Left lung (tissue), 10 donors: ENCODE measurements around the gene SLC15A4. TPM values are rescaled to one million over a fixed set of nuclear protein-coding genes. Genes with fewer than 3 reads are reported as not detected.

Experiments
- ATAC-seq: fragments of 200-7000 bp; cut with Tn5 transposase; one replicate; pipeline ENCODE4 v1.9.1; 2020; ENCODE audit warnings: moderate library complexity
- DNase-seq, 4 donors: peaks; one replicate each; pipeline ENCODE4 v3.0.0-alpha.2; 2013 to 2020
- H3K27ac ChIP-seq, 2 donors: fragments of 200-600 bp; sonication (generic) in 1 of 2; one replicate each; pipeline versions ENCODE4 v1.5.0 to v1.8.0; 2020 to 2021
- H3K27me3 ChIP-seq, 2 donors: fragments of 200-600 bp; sonication (generic) in 1 of 2; one replicate each; pipeline versions ENCODE4 v1.5.0 to v1.8.0; 2020 to 2021
- H3K36me3 ChIP-seq, 2 donors: fragments of 200-600 bp; sonication (generic) in 1 of 2; one replicate each; pipeline versions ENCODE4 v1.5.0 to v1.8.0; 2020 to 2021
- H3K4me1 ChIP-seq, 2 donors: fragments of 200-600 bp; one replicate each; pipeline ENCODE4 v1.8.0; 2021
- H3K4me3 ChIP-seq, 2 donors: fragments of 200-600 bp; sonication (generic) in 1 of 2; one replicate each; pipeline versions ENCODE4 v1.5.0 to v1.8.0; 2020 to 2021; ENCODE audit warnings: mild to moderate bottlenecking in 1 of 2
- H3K9me3 ChIP-seq, 2 donors: fragments of 200-600 bp; sonication (generic) in 1 of 2; one replicate each; pipeline versions ENCODE4 v1.5.0 to v1.8.0; 2020 to 2021
- intact Hi-C, 2 donors: fragments of 100-400 bp; cut with DNase I; formaldehyde crosslinking; loops; one replicate each; pipeline versions ENCODE4 v1.11.2 to v1.14.2; 2022
- polyA plus RNA-seq, 6 donors: library from polyadenylated mRNA; unstranded; fragments of 120-200 nt; gene quantifications; one replicate each; pipeline ENCODE4 v1.2.1, GENCODE V29; 2013; ENCODE audit not compliant: insufficient read length in 6 of 6
- total RNA-seq, 2 donors: library from RNA; stranded (reverse); fragmentation: NEBNext Ultra II Directional; extraction: Animal tissue kit (Norgen Biotek cat#: 25700); gene quantifications; one replicate each; pipeline ENCODE4 v1.2.1, GENCODE V29; 2021
- TF ChIP-seq, protein P1 (sequence below), 2 donors: fragments of 200-600 bp; sonication (generic) in 1 of 2; IDR thresholded peaks; one replicate each; pipeline versions ENCODE4 v1.5.0 to v1.8.0; 2021; ENCODE audit warnings: antibody characterized with exemption in 2 of 2
- donor health status: DM: no; HTN: yes; CAD: no.
- donor health status: DM: no; HTN: no; CAD: no.

Gene SLC15A4
- total and polyA plus RNA-seq, 8 donors = 26.5 to 38.2 (median 29.3) TPM

DNA sequence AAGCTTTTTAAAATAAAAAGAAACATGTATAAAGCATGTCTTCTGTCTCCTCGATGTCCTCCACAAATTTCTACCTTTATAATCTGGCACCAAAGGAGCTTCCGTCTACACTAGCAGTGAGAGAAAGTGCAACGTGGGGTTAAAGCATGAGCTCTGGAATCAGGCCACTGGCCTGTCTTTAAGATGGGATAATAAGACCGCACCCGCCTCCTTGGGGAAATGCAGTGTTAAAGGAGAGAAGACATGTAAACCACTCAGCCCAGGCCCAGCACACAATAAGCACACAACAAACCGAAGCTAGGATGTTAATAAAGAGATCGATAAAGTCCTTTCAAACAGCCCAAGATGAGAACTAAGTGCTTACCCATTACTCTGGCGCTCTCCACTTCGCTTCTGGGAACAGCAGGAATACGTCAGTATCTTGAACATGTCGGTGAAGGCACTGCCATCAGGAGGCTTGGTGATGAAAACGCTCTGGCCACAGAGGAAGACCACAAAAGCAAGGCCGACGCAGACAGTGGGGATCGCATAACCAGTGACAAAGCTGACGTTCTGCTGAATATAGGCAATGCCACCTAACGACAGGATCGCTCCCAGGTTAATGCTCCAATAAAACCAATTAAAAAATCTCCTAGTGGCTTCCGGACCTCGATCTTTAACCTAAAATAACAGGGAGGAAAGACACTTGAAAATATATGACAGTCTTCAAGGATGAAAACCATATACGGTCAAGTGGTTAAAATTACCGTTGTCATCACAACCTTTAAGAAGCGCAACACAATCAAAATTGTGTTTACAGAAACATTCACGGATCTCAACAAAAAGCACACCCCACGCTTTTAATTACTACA, 9.1 kb downstream of the SLC15A4 start:
- Histone ChIP-seq H3K27me3 (no peaks in the 10 kb centered on the region), H3K27ac (no peak overlapping the region), H3K9me3 (no peaks in the 10 kb centered on the region), H3K4me3 (no peak overlapping the region), H3K4me1 (peaks cover 8 to 57% of the 10 kb centered on the region in 2 donors), H3K36me3 (peaks cover 0 to 25% of the 10 kb centered on the region in 2 donors)
- TF ChIP-seq, protein P1, sequence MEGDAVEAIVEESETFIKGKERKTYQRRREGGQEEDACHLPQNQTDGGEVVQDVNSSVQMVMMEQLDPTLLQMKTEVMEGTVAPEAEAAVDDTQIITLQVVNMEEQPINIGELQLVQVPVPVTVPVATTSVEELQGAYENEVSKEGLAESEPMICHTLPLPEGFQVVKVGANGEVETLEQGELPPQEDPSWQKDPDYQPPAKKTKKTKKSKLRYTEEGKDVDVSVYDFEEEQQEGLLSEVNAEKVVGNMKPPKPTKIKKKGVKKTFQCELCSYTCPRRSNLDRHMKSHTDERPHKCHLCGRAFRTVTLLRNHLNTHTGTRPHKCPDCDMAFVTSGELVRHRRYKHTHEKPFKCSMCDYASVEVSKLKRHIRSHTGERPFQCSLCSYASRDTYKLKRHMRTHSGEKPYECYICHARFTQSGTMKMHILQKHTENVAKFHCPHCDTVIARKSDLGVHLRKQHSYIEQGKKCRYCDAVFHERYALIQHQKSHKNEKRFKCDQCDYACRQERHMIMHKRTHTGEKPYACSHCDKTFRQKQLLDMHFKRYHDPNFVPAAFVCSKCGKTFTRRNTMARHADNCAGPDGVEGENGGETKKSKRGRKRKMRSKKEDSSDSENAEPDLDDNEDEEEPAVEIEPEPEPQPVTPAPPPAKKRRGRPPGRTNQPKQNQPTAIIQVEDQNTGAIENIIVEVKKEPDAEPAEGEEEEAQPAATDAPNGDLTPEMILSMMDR (IDR thresholded peaks at IDR 0.05) = no peak
- intact Hi-C loops = no loop called here
- DNase-seq (no peak), ATAC-seq (no peak)

DNA sequence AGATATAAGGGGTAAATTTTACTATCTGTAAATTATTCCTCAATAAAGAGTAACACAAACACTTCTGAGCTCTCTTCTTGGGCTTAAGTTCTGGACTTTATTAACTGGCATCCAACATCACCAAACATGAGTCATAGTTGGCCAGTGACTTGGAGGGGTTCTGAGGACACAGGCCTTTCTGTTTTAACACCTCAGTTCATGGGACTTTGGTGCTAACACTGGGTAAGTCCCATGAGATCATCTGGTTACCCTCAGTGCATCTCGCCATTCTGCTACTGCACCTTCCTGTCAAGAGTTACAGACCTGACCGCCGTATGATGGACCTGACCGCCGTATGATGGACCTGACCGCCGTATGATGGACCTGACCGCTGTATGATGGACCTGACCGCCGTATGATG, 9.9 kb downstream of the SLC15A4 start:
- no peak overlapping the region for H3K27ac ChIP-seq
- intact Hi-C loops = no loop called here
- no peaks in the 10 kb centered on the region for H3K9me3 ChIP-seq
- no peak for ATAC-seq
- no peak for DNase-seq
- TF ChIP-seq, protein P1 (IDR thresholded peaks at IDR 0.05) = no peak
- peaks cover 8 to 53% of the 10 kb centered on the region in 2 donors for H3K4me1 ChIP-seq
- no peak overlapping the region for H3K4me3 ChIP-seq
- H3K27me3 ChIP-seq = no peaks in the 10 kb centered on the region
- peaks cover 0 to 33% of the 10 kb centered on the region in 2 donors for H3K36me3 ChIP-seq

DNA sequence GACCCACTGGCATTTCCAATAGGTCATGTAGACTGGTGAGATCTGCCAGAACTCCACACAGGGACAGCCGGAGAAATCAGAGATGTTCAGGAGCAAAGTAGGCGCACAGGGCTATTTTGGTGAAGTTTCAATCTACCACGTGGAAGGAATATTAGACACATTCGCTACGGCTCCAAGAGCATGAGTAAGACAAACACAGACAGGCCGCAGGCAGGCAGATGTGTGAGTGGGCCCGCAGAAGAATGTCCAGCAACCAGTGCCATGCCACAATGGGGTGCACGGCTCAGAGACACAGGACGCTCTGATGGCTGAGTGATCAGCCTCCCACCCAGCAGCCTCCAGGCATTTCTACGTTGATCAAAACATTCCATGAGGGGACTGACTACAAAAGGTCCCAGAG, 10.4 kb downstream of the SLC15A4 start:
- Histone ChIP-seq H3K27me3 (no peaks in the 10 kb centered on the region), H3K27ac (no peak overlapping the region), H3K36me3 (peaks cover 0 to 38% of the 10 kb centered on the region in 2 donors), H3K4me3 (no peak overlapping the region), H3K9me3 (no peaks in the 10 kb centered on the region), H3K4me1 (peaks cover 6 to 53% of the 10 kb centered on the region in 2 donors)
- TF ChIP-seq, protein P1 (IDR thresholded peaks at IDR 0.05) = no peak
- DNase-seq (no peak), ATAC-seq (no peak)
- intact Hi-C loops = no loop called here

DNA sequence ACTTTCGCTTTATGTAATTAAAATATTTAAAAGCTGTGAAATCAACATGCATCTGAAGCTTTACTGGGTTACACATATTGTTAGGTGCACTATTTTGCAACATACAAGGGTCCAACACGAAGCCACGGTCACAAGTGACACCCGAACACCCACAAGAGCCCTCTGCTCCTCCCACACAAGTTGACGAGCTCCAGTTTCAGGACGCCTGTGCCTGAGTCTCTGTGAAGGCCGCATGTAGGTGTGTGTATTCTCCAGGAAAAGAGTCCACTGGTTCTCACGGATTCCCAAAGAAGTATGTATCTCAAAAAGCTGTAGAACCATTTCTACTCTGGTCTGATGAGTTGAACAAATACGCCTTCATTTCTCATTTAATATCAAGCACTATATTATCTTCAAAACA, 12.0 kb downstream of the SLC15A4 start:
- Histone ChIP-seq H3K4me3 (no peak overlapping the region), H3K27ac (no peak overlapping the region), H3K27me3 (no peaks in the 10 kb centered on the region), H3K4me1 (peaks cover 4 to 53% of the 10 kb centered on the region in 2 donors), H3K9me3 (no peaks in the 10 kb centered on the region), H3K36me3 (peaks cover 0 to 54% of the 10 kb centered on the region in 2 donors)
- intact Hi-C loops = no loop called here
- no peak for ATAC-seq
- TF ChIP-seq, protein P1 (IDR thresholded peaks at IDR 0.05) = no peak
- no peak for DNase-seq
